Fibroblast of skin of left quadriceps (primary cell): ENCODE measurements around the gene SPATA6.

ENCODE experiments used
- DNase-seq, 2 experiments: peaks; one replicate each; pipeline ENCODE4 v3.0.0-alpha.2; 2013; ENCODE audit warnings: low read depth in 2 of 2

Gene SPATA6

GRCh38 chr1:48251821-48252220, 220.2 kb downstream of the SPATA6 start:
- DNase-seq = no peak

- no peak for DNase-seq
Observed at GRCh38 chr1:48251323-48251722, 220.7 kb downstream of the SPATA6 start.

- DNase-seq = no peak
Observed at GRCh38 chr1:48250572-48250971, 221.4 kb downstream of the SPATA6 start.

GRCh38 chr1:48249868-48250267, 222.1 kb downstream of the SPATA6 start:
- no peak for DNase-seq

GRCh38 chr1:48248356-48248755, 223.6 kb downstream of the SPATA6 start:
- no peak for DNase-seq

GRCh38 chr1:48246727-48247126, 225.3 kb downstream of the SPATA6 start:
- DNase-seq = no peak
